Skin epidermis (tissue), 12 donors: ENCODE data around the gene LTBP3.

ENCODE experiments used
- H3K27ac ChIP-seq, 21 experiments: fragments of 200-600 bp; sonication (generic) in 11 of 21; one replicate each; pipeline ENCODE4 v1.5.0; 2020; ENCODE audit warnings: mild to moderate bottlenecking in 3 of 21, inconsistent platforms in 2 of 21, moderate library complexity in 2 of 21
- H3K4me3 ChIP-seq, 7 experiments: fragments of 200-600 bp; sonication (generic) in 2 of 7; one replicate each; pipeline ENCODE4 v1.5.0; 2020; ENCODE audit warnings: inconsistent platforms in 2 of 7, mild to moderate bottlenecking in 2 of 7, moderate library complexity in 1 of 7

LTBP3 gene

DNA sequence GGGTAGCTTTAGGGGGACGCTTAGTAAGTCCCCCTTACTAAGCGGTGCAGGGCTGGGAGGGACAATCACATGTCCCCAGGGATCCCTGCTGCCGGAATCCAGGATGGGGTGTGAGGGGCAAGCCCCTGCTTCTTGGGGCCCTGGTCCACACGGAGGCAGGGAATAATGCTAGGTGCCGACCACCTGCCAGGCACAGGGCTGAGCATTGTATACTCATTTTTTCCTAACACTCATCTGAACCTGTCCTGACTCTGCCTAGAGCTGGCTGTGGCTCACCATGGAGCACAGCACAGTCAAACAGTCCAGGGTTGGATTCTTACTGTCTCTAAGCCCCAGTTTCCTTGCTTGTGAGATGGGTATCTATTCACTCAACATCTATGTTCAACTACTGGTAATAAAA, 1.4 kb upstream of the LTBP3 start:
- H3K4me3 ChIP-seq = no peak overlapping the region
- H3K27ac ChIP-seq = peak overlapping the region in 18 of 21 experiments; percentile 64 to 95 (median 87)

DNA sequence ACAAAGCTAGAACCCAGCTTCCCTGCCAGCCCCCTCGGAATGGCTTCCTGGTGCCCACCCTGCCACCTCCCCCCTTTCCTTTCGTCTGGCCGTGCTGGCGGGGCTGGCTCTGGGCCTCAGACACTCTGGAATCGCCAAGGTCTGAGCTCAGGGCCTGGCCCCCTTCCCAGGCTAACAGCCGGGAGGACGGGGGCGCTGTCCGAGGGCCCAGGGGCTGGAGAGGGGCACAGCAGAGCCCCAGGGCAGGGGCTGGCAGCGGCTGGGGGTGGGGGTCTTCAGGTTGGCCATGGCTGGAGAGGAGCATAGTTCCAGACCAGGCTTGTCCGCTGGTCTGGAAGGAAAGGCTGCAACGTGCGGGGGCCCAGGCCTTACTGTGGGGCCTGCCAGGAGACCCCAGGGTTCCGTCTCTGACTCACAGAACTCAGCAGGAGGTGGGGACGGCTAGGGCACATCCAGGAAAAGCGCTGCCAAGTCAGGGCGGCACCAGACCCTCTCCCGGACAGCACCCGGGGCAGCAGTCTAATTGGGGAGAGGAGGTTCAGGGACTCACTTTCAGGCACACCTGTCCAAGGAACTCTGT, 861 bp upstream of the LTBP3 start:
- H3K4me3 ChIP-seq = peak overlapping the region in 5 of 7 experiments; percentile 46 to 63 (median 53)
- H3K27ac ChIP-seq = peak overlapping the region; percentile 34 to 95 (median 87)

DNA sequence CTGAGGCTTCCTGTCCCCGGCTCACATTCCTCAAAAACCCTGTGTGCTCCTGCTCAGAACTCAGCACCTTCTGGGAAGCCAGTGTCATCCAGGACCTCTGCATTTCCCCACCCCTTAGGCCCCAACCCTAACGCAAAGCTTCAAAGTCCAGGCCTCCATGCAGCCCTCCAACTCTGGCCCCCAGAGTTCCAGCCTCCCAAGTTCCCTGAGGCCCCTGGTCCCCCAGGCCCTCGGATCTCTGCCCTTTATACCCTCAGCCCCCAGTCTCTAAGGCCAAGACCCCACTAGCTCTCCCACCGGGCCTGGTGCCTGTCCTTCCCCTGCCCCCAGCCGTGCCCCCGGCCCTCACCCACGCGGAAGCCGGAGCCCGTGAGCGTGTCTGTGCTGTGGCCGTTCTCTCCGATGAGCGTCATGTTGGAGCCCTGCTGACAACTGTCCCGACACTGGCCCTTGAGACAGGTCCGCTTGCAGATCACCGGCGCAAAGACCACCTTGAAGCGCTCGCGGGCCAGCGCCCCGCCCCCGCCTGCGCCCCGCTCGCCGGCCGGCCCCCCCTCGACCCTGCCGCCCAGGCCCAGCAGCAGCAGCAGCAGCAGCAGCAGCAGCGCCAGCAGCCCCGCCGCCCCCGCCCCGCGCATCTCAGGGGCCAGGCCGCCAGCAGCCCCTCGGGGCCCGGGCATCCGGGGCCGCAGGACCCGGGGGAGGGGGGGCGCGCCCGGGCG, 718 bp downstream of the LTBP3 start:
- H3K4me3 ChIP-seq = peak overlapping the region; percentile 42 to 63 (median 50)
- H3K27ac ChIP-seq = peak overlapping the region; percentile 32 to 95 (median 87)

DNA sequence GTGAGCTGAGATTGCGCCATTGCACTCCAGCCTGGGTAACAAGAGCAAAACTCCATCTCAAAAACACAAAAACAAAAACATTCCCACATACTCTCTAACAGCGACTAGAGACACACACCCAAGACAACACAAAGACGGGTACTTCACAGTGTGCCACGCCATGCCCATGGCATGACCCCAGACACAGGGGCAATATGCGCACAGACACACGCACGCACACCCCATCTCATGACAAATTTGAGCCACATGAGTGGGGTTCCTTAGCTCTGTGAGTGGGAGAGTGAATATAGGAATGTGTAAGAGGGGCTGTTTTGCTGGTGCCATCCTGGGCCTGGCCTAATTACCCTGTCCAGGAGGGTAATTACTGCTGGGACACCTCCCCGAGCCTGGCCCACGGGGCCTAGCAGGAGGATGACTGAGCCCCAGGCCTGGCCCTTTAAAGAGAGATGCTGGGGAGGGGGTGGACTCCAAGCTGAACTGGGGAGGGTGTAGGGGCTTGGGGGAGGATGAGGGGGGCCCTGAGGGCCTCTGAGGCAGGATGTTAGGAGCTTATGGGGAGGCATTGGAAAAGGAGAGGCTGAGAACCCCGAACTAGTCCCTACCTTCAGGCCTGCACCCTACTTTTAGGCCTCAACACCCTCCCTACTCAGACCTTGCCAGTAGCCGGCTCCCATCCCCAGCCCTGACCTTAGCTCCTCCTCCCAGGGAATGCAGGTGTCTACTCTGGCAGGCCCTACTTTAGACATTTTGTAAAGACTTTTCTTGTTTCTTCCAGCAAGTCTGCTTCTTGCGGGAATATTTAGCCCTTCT, 1.5 kb downstream of the LTBP3 start:
- H3K27ac ChIP-seq = peak overlapping the region in 20 of 21 experiments; percentile 47 to 95 (median 86)
- H3K4me3 ChIP-seq = peak overlapping the region in 6 of 7 experiments; percentile 46 to 63 (median 52)

DNA sequence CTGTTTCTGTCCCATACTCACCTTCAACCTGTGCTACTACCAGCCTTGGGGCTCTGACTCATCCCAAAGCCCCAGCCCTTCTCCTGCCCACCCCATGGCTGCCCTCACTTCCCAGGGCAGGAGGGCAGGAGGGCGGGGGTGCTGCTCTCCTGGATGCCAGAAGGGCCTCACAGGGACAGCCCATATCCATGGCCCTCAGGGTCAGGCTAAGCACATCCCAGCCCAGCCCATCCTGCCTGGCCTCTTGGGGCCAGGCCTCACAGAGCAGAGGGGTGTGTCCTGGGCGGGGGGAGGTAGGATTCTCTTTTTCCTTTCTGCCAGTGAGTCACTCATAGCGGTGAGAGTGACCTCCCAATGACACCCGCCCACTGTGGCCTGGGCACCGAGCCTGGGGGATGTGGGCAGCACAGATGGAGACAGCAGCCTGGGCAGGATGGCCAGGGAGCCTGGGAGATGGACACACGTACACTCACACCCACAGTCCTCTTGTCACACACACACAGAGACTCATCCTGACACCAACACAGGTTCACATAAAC, 2.4 kb downstream of the LTBP3 start:
- no peak overlapping the region for H3K4me3 ChIP-seq
- H3K27ac ChIP-seq = peak overlapping the region in 10 of 21 experiments; percentile 20 to 83 (median 42)

DNA sequence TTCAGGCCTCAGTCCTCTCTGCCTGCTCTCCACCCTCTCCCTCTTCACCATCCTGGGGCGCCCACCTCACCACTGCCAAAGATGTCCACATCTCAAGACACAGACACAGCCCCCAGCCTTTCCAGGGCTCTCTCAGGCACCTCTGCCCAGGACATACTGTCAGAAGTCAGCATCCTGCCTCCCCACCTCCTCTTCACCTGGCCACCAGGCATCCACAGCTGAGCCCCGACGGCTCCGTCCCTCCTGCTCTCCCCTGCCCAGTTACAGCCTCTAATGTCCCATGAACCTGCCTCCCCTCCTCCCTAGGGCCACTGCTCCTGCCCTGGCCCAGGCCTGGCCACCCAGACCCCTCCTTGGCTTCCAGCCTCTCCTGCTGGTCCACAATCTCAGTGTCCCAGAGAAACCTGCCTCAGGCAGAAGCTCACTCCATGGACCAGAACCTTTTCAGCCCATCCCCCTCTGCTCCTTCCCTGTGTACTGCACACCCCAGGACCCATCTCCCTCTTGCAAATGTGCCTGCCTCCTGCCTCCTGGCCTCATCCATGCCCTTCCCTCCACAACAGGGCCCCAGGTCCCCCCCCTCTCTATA, 3.2 kb downstream of the LTBP3 start:
- H3K4me3 ChIP-seq = no peak overlapping the region

DNA sequence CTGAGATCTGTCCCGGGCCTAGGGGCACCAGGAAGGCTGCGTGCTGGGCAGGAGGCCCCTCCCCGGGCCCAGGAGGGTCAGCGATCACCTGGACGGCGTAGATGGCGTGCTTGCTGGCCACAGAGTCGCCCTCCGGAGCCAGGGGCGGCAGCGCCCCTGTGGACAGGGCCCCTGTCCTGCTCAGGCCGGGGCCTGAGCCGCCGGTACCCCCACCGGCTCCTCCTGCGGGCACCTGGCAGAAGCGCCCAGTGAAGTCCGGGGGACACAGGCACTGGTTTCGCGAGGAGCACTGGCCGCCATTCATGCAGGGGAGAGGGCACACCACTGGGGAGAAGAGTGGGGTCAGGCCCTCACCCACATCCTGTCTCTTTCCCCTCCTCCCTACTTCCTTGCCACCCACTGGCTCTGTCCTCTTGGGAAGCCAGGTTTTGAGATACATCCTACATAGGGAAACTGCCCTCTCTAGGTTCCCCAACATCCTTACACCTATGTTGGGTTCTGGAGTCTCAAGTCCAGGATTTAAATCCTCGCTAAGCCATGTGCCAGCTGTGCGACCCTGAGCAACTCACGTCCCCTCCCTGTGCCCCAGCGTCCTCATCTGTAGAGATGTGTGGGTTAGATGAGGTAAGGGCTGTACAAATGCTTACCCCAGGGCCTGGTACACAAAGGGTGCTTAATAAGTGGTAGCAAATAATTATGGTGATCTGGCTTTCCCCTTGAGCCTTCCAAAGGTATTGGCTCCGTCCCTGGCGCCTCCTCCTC, 3.9 kb downstream of the LTBP3 start:
- H3K4me3 ChIP-seq = no peak overlapping the region
- peak overlapping the region in 8 of 21 experiments; percentile 3 to 73 (median 41) for H3K27ac ChIP-seq

More for the DNA sequence above, 3.2 kb downstream of the LTBP3 start:
- H3K27ac ChIP-seq = peak overlapping the region in 10 of 21 experiments; percentile 18 to 83 (median 40)

DNA sequence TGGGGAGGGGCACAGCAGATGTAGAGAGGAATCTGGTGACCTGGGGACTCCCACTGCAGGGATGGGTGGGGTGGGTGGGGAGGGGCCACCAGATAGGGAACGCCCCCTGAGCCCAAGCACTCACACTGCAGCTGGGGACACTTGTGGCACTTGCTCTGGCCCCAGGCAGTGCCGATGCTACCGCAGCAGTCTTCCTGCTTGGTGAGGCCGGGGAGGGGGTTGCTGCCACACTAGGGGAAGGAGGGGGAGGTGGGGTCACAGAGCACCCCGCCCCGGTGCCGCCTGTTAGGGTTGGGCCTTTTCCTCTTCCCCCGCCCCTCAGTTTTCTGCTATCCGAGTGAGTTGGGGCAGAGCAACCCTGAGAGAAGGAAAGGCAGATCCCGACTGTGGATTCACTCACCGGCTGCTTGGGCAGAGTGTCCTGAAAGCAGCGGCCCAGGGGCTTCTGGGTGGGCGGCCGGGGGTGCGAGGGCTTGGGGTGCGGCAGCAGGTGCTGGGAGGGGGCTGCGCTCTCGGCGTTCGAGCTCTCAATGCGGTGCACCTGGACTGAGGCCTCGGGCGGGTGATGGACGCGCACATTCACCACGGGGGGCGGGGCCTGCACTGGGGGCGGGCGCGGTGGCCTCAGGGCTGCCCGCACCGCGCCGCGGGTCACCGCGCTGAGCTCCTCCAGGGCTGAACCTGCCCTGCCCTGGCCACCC, 4.7 kb downstream of the LTBP3 start:
- H3K27ac ChIP-seq = peak overlapping the region in 7 of 21 experiments; percentile 3 to 73 (median 41)
- H3K4me3 ChIP-seq = no peak overlapping the region

DNA sequence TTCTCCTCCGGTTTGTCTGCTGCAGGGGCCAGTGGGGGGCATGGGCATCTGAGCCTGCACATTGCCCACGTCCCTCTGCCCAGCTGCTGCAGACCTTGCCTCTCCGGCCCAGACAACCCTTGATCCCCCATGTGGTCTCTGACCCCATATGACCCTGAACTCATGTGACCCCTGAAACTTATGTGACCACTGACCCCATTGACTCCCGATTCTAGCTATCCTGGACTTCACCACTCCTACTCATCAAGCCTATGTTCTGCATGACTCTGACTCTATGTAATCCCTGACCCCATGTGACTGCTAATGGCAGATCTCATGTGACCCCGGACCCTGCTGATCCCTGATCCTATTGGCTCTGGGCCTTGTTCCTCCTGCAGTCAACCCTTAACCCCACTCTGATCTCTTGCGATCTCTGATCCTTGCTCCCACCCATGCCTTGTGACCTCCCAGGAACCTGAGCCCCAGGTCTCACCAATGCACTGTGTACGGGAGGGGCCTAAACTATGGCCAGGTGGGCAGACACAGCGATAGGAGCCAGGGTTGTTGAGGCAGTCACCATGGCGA, 5.7 kb downstream of the LTBP3 start:
- no peak overlapping the region for H3K4me3 ChIP-seq
- H3K27ac ChIP-seq = peak overlapping the region in 2 of 21 experiments; percentile 31 to 73

DNA sequence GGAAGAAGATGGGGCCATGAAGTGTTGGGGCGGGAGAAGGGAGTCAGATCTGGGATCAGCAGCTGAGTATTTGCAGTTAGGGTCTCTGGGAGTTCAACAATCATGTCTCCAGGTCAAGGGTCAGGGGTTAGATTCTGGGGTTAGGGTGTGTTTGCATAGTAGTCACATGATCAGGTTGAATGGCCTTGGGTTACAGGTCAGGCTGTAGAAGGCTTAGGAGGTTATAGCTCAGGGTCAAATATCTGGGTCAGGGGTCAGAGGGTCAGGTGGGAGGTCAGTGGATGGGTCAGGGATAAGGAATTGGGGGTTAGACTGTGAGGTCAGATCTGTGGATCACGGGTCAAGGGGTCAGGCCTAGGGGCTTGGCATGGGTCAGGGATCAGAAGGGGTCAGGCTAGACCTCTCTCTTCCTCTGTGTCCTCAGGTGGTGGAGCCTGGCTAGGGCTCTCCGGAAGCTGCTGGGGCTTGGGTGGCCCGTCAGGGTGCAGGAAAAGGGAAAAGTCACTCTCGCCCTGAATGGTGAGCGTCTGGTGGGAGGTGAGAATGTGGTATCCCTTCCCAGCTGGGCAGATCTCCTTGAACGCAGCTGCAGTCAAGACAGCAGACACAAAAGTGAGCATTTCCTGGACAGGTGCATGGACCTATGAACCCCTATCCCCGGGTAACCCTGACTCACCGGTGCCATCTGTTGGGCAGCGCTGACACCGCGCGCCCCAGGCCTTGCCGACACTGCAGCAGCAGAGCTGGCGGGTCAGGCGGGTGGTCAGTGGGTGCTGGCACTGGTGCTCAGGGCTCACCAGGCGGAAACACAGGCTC, 6.4 kb downstream of the LTBP3 start:
- no peak overlapping the region for H3K27ac ChIP-seq
- no peak overlapping the region for H3K4me3 ChIP-seq

DNA sequence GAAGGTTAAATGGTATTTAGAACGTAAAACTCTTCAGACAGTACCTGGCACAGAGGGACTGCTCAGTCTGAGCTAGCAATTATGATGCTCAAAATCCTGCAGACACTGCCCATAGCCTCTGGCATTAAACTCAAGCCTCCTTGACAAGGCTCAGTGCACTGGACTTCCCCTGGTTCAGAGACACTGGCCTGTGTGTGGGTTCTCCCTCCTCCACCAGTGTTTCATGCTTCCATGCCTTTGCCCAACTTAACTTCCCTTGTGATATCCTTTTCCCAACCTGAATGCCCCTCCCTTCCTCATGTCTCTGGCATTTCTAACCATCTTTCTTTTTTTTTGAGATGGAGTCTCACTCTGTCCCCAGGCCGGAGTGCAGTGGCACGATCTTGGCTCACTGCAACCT, 9.1 kb downstream of the LTBP3 start:
- no peak overlapping the region for H3K4me3 ChIP-seq
- H3K27ac ChIP-seq = no peak overlapping the region

DNA sequence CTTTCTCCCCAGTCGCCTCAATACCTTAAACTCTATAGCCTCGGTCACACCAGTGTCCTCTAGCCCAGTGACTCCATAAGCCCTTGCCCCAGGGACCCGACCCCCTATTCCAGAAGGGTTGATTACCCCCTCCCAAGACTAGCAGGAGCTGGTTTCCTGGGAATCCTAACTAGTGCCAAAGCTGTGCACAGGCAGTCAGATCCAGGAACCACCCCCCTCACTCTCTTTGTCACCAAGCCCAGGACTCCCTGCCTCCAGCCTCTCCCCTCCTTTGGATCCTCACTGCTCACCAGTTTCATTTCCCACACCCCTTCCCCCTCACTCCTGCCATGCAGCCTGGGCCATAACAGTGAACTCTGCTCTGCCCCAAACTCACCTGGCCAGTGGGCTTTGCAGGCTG, 9.8 kb downstream of the LTBP3 start:
- Histone ChIP-seq H3K27ac (peak overlapping the region in 1 of 21 experiments; percentile 3), H3K4me3 (no peak overlapping the region)

DNA sequence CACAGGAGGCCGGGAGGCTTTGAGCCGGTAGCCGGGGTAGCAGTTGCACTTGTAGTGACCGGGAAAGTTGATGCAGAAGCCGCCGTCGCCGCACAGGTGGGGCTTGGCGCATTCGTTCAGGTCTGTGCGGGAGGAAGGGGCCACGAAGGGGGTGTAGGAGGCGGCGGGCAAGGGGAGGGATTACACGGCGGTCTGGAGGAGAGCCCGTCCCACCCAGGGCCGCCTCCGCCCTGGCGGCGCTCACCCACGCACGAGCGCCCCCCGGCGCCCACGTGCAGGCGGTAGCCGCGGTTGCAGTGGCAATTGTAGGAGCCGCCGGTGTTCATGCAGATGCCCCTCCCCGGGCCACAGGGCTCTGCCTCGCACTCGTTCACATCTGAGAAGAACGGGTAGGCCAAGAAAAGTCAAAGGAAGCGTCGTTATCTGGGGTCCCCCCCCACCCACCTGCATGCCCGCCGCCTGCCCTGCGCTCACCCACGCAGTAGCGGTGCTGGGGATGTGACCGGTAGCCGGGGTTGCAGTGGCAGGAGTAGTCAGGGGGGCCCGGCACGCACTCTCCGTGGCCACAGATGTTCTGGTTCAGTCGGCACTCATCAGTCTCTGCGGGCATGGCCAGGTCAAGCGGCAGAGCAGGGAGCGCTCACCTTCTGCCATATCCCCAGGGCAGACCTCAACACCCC, 10.6 kb downstream of the LTBP3 start:
- H3K27ac ChIP-seq = peak overlapping the region in 3 of 21 experiments; percentile 0 to 77 (median 76)
- H3K4me3 ChIP-seq = no peak overlapping the region

DNA sequence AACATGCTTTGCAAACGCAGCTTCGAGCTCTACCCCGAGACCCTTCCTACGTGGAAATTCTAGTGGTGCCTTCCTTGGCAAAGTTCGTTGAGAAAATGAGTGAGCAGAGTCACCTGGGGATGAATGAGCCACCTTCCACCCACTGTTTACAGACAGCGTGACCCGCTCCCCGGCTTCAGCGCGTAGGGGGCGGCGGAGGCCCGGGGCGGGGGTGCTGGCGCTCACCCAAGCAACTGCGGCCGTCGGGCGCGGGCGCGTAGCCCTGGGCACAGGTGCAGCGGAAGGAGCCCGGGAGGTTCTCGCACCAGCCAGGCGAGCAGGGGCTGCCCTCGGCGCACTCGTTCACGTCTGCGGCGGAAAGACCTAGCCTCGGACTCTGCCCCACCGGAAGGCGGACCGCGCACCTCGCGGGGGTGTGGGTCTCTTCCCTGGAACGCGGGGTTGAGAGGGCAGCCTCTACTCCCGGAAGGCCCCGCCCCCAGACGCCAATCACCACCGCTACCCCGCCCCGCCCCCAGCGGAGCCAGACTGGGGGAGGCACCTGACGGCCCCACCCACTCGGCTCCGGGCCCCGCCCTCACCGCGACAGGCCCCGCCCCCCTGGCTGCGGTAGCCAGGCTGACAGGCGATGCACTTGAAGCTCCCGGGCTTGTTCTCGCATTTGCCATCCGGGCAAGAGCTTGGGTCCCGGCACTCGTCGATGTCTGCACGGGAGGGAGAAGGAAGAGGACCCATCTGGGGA, 11.8 kb downstream of the LTBP3 start:
- Histone ChIP-seq H3K4me3 (peak overlapping the region; percentile 18 to 43 (median 35)), H3K27ac (peak overlapping the region in 18 of 21 experiments; percentile 11 to 80 (median 66))

DNA sequence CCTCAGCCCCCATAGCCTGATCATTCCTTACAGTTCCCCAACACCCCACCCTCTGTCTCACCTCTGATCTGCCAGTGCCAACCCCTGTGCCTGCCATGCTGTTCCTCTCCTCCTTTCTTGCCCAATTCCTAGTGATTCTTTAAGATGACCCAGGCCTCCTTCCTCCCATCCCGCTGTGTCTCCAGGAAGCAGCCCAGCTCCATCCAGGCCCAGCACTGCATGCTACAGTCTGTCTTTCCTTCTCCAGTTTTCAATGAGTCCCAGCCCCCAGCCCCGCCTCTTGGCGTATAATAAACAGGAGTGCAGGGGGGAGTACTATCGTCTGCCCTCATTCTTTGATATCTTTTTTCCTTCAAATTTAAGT, 12.3 kb downstream of the LTBP3 start:
- Histone ChIP-seq H3K4me3 (peak overlapping the region in 4 of 7 experiments; percentile 35 to 43 (median 38)), H3K27ac (peak overlapping the region in 12 of 21 experiments; percentile 11 to 80 (median 71))
